Upper lobe of right lung (tissue), 1 donor: ENCODE measurements around the gene IGSF23. TPM values are rescaled to one million over a fixed set of nuclear protein-coding genes. Genes with fewer than 3 reads are reported as not detected.
"Not testable (repeated sequence)": the region's sequence is repeated elsewhere in the genome, so short reads cannot be mapped to it uniquely, and the experiment has no call there.

Experiments used
- ATAC-seq: fragments of 200-7000 bp; cut with Tn5 transposase; one replicate; pipeline ENCODE4 v1.9.1; 2020; ENCODE audit warnings: mild to moderate bottlenecking, moderate library complexity
- DNase-seq: peaks from one replicate; pipeline ENCODE4 v3.0.0-alpha.2; 2020
- H3K27ac ChIP-seq: fragments of 200-600 bp; one replicate; pipeline ENCODE4 v1.8.0; 2022
- H3K27me3 ChIP-seq: fragments of 200-600 bp; one replicate; pipeline ENCODE4 v1.8.0; 2022; ENCODE audit warnings: mild to moderate bottlenecking
- H3K36me3 ChIP-seq: fragments of 200-600 bp; one replicate; pipeline ENCODE4 v1.8.0; 2022
- H3K4me1 ChIP-seq: fragments of 200-600 bp; one replicate; pipeline ENCODE4 v1.8.0; 2022
- H3K4me3 ChIP-seq: fragments of 200-600 bp; one replicate; pipeline ENCODE4 v1.8.0; 2022; ENCODE audit warnings: mild to moderate bottlenecking
- H3K9me3 ChIP-seq: fragments of 200-600 bp; one replicate; pipeline ENCODE4 v1.8.0; 2022
- intact Hi-C: fragments of 100-400 bp; cut with DNase I; formaldehyde crosslinking; loops from one replicate; pipeline ENCODE4 v1.11.0; 2022
- total RNA-seq: library from RNA; stranded (reverse); fragmentation: NEBNext Ultra II Directional; extraction: Animal tissue kit (Norgen Biotek cat#: 25700); gene quantifications from one replicate; pipeline ENCODE4 v1.2.1, GENCODE V29; 2021
- TF ChIP-seq, protein P1 (sequence below): fragments of 200-600 bp; IDR thresholded peaks from one replicate; pipeline ENCODE4 v1.8.0; 2022; ENCODE audit warnings: antibody characterized with exemption
- donor health status: DM: no; HTN: yes; CAD: no; lungs with severe emphysema.

The IGSF23 gene
- total RNA-seq, 1 donor from 2014 or later: not detected

DNA sequence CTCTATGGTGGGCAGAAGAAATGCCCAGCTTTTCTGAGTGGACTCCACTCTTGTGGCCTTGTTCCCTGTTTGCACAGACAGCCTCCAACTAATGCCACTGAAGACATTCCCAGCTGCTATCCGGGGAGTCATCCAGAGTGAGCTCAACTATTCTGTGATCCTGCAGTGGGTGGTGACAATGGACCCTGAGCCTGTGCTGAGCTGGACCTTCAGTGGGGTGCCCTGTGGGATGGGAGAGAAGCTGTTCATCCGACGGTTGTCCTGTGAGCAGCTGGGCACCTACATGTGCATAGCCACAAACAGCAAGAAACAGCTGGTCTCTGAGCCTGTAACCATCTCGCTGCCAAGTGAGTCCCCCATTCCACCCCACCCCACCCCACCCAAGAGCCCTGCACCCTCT, 10.3 kb downstream of the IGSF23 start:
- intact Hi-C loops: no loop called here
- Histone ChIP-seq H3K9me3 (no peaks in the 10 kb centered on the region), H3K27me3 (no peaks in the 10 kb centered on the region), H3K4me1 (no peaks in the 10 kb centered on the region), H3K36me3 (no peaks in the 10 kb centered on the region), H3K27ac (no peak overlapping the region), H3K4me3 (no peak overlapping the region)
- TF ChIP-seq, protein P1, sequence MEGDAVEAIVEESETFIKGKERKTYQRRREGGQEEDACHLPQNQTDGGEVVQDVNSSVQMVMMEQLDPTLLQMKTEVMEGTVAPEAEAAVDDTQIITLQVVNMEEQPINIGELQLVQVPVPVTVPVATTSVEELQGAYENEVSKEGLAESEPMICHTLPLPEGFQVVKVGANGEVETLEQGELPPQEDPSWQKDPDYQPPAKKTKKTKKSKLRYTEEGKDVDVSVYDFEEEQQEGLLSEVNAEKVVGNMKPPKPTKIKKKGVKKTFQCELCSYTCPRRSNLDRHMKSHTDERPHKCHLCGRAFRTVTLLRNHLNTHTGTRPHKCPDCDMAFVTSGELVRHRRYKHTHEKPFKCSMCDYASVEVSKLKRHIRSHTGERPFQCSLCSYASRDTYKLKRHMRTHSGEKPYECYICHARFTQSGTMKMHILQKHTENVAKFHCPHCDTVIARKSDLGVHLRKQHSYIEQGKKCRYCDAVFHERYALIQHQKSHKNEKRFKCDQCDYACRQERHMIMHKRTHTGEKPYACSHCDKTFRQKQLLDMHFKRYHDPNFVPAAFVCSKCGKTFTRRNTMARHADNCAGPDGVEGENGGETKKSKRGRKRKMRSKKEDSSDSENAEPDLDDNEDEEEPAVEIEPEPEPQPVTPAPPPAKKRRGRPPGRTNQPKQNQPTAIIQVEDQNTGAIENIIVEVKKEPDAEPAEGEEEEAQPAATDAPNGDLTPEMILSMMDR: no peak
- DNase-seq: no peak
- no peak for ATAC-seq

DNA sequence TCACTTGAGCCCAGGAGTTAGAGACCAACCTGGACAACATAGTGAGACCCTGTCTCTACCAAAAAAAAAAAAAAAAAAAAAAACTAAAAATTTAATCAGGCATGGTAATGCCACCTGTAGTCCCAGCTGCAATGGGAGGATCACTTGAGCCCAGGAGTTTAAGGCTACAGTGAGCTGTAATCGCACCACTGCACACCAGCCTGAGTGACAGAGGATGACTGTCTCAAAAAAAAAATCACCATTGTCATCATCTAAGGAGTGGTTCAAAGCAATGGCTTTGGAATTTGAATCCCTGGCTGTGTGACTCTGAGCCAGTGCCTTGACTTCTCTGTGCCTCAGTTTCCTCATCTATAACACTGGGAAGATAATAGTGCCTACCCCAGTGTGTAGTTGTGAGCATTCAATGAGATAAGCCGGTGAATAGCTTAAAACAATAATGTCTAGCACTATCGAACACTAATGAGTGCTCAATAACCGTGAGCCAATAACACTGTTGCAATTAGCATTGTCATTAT, 11.5 kb downstream of the IGSF23 start:
- H3K36me3 ChIP-seq: no peaks in the 10 kb centered on the region
- H3K27ac ChIP-seq: no peak overlapping the region
- intact Hi-C loops: no loop called here
- H3K4me3 ChIP-seq: no peak overlapping the region
- no peak for DNase-seq
- H3K9me3 ChIP-seq: no peaks in the 10 kb centered on the region
- ATAC-seq: no peak
- no peaks in the 10 kb centered on the region for H3K4me1 ChIP-seq
- H3K27me3 ChIP-seq: no peaks in the 10 kb centered on the region
- TF ChIP-seq, protein P1: no peak

DNA sequence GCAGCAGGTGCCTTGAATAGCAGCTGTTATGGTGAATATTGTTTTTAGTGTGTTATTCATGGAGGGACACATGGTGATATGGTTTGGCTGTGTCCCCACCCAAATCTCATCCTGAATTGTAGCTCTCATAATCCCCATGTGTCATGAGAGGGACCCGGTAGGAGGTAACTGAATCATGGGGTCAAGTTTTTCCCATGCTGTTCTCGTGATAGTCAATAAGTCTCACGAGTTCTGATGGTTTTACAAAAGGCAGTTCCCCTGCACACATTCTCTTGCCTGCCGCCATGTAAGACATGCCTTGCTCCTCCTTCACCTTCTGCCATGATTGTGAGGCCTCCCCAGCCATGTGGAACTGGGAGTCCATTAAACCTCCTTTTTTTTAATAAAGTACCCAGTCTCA, 12.3 kb downstream of the IGSF23 start:
- H3K27me3 ChIP-seq, H3K4me3 ChIP-seq, H3K27ac ChIP-seq, ATAC-seq, H3K36me3 ChIP-seq, DNase-seq, H3K9me3 ChIP-seq, H3K4me1 ChIP-seq, intact Hi-C loops: not testable (repeated sequence)

DNA sequence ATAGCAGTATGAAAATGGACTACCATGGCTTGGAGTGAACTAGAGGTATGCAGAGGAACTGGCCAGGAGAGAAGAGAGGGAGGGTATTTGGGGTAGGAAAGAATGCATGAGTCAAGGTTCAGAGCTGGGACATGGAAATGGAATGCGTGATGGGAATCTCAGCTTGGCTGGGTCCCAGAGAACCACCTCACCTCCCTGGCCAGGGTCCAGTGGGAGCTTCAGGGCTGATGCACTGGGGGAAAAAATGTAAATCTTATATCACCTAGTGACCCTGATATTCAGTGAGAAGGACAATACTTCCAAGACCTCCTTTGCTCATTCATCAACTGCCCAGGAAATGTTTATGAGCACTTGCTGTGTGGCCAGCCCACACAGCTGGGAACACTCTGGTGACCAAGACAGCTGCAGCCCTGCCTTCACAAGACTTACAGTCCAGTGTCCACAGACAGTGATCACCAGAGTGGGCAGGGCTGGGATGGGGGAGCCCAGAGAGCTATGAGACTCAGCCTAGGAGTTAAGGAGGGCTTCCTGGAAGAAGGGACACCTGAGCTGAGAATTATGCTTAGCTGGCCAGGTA, 12.8 kb downstream of the IGSF23 start:
- intact Hi-C loops: no loop called here
- peak; percentile 73 for ATAC-seq
- no peak overlapping the region for H3K27ac ChIP-seq

DNA sequence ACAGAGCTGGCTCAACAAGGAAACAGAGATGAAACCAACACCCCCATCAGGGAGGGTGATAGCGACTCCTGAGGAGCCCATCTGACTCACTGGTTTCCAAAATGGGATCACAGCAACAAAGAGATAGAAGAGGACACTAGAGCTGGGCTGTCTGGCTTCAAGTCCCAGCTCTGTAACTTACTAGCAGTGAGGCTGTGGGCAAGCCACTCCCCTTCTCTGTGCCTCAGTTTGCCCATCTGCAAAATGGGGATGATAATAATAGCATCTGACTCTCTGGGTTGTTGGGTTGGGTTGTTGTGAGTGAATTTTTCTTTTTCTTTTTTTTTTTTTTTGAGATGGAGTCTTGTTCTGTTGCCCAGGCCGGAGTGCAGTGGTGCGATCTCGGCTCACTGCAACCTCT, 14.3 kb downstream of the IGSF23 start:
- H3K4me1 ChIP-seq: no peaks in the 10 kb centered on the region
- ATAC-seq: no peak

More for the DNA sequence above, 12.8 kb downstream of the IGSF23 start:
- Histone ChIP-seq H3K27me3 (no peaks in the 10 kb centered on the region), H3K36me3 (no peaks in the 10 kb centered on the region), H3K9me3 (no peaks in the 10 kb centered on the region), H3K4me3 (no peak overlapping the region), H3K4me1 (no peaks in the 10 kb centered on the region)
- DNase-seq: no peak
- TF ChIP-seq, protein P1: no peak

DNA sequence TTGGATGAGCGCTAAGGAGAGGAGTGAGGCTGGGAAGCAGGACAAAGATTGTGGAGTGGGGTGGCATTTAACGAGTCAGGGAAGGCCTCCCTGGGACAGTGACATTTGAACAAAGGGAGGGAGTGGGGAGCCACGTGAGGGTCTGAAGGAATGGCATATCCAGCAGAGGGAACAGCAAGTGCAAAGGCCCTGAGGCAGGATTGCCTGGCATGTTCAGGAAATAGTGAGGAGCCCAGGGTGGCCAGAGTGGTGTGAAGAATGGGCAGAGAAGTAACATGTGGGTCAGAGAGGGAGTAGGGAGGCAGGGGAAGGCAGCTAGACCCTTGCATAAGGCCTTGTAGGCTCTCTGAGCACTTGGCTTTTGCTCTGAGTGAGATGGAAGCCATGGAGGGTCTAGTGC, 15.4 kb downstream of the IGSF23 start:
- Histone ChIP-seq H3K9me3 (no peaks in the 10 kb centered on the region), H3K36me3 (no peaks in the 10 kb centered on the region), H3K27ac (no peak overlapping the region), H3K4me3 (no peak overlapping the region), H3K4me1 (no peaks in the 10 kb centered on the region), H3K27me3 (no peaks in the 10 kb centered on the region)
- intact Hi-C loops: no loop called here
- TF ChIP-seq, protein P1: no peak
- ATAC-seq: no peak
- DNase-seq: no peak

More for the DNA sequence above, 14.3 kb downstream of the IGSF23 start:
- TF ChIP-seq, protein P1: no peak
- no peak overlapping the region for H3K27ac ChIP-seq
- no peaks in the 10 kb centered on the region for H3K27me3 ChIP-seq
- no peaks in the 10 kb centered on the region for H3K9me3 ChIP-seq
- no peaks in the 10 kb centered on the region for H3K36me3 ChIP-seq
- intact Hi-C loops: no loop called here
- DNase-seq: no peak
- H3K4me3 ChIP-seq: no peak overlapping the region

DNA sequence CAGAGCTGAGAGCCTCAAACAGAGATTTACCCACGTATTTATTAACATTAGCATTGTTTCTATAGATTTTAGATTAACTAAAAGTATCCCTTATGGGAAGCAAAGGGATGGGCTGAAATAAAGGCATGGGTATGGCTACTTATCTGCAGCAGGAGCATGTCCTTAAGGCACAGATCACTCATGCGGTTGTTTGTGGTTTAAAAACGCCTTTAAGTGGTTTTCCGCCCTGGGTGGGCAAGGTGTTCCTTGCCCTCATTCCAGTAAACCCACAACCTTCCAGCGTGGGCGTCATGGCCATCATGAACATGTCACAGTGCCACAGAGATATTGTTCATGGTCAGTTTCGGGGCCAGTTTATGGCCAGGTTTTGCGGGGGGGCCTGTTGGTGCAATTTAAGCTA, 18.2 kb downstream of the IGSF23 start:
- ATAC-seq, intact Hi-C loops, H3K4me3 ChIP-seq, DNase-seq, H3K27ac ChIP-seq, H3K27me3 ChIP-seq, H3K36me3 ChIP-seq, H3K9me3 ChIP-seq: not testable (repeated sequence)
- peaks cover 12% of the 10 kb centered on the region for H3K4me1 ChIP-seq

DNA sequence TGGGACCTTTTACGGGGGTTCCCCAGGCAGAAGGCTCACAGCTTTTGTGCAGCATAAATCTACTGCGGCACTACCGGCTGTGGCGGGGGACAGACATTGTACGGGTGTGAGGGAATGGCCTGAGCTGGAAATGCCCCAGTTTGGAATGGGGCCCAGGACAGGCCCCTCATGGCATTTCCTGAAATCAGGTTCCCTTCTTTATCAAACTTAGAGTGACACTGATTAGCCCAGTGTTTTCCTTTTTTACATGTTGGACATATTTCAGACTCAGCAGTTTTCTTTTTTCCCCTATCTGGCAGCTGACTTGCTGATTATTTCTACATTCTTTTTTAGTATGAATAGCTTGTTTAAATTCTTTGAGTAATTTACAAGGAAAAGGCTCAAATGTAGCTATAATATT, 20.7 kb downstream of the IGSF23 start:
- H3K9me3 ChIP-seq, intact Hi-C loops, H3K36me3 ChIP-seq, ATAC-seq, H3K27me3 ChIP-seq, DNase-seq, H3K27ac ChIP-seq: not testable (repeated sequence)
- peaks cover 12% of the 10 kb centered on the region for H3K4me1 ChIP-seq
- H3K4me3 ChIP-seq: peak overlapping the region; percentile 28
